ENCODE data around the gene KNSTRN.

DNA sequence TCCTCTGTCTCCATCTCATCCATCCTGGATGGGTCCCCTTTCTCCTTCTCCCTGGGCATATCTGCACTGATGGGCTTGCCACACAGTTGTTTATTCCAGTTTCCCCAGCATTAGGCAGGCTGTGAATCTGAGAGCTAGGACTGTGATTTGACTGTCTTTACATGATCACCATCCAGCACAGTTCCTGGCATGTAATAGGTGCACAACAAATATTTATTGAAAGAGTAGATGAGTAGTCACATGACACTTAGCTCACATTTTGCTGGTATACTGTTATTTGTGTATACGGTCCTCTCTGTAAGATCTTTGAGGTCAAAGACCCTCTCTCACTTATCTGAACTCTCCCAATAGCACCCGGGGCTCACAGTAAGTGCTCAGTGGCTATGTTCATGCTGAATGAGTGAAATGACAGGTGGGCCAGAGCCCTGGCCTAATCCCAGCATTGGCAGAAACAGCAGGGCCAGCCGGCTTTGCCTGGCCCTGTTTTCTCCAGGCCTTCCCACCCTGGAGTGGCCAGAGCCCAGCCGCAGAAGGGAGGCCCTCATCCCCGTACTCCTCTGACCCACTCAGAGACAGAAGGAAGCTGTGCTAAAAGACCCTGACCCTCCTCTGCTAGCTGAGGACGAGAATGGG, 42.1 kb downstream of the KNSTRN start:
- TF ChIP-seq, protein P1, sequence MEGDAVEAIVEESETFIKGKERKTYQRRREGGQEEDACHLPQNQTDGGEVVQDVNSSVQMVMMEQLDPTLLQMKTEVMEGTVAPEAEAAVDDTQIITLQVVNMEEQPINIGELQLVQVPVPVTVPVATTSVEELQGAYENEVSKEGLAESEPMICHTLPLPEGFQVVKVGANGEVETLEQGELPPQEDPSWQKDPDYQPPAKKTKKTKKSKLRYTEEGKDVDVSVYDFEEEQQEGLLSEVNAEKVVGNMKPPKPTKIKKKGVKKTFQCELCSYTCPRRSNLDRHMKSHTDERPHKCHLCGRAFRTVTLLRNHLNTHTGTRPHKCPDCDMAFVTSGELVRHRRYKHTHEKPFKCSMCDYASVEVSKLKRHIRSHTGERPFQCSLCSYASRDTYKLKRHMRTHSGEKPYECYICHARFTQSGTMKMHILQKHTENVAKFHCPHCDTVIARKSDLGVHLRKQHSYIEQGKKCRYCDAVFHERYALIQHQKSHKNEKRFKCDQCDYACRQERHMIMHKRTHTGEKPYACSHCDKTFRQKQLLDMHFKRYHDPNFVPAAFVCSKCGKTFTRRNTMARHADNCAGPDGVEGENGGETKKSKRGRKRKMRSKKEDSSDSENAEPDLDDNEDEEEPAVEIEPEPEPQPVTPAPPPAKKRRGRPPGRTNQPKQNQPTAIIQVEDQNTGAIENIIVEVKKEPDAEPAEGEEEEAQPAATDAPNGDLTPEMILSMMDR (IDR thresholded peaks at IDR 0.05) = no peak
- TF ChIP-seq ZFX (IDR thresholded peaks at IDR 0.05; ENCODE audit: borderline replicate concordance) = no peak
